Measurements from ENCODE around the gene LARGE1. TPM values are rescaled to one million over a fixed set of nuclear protein-coding genes. Genes with fewer than 3 reads are reported as not detected.

Gene LARGE1
- total and polyA plus RNA-seq, 2 of the 13 experiments (the other 11 are each of a cell fraction or from before 2014, with no cell fraction given) = 8.4 to 11.0 TPM

DNA sequence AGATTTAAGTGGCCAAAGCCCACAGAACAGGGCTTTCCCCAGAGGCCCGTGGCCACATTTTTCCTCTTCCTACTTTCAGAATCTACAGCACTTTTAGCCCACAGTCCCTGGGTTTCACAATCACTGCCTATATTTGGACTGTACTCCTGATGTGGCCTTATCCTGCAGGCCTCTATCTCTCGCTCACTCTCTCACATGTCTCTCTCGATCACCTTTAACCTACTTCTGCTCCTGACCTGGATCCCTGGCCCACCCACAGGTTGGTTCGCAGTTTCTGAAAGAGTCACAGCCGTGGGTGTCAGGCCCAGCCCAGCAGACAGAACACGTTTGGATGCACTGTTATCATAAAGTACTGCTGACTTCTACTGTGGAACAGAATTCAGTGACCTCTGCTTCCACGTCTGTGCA lies 55.5 kb downstream of the LARGE1 start (continued):
- TF ChIP-seq, protein P1, sequence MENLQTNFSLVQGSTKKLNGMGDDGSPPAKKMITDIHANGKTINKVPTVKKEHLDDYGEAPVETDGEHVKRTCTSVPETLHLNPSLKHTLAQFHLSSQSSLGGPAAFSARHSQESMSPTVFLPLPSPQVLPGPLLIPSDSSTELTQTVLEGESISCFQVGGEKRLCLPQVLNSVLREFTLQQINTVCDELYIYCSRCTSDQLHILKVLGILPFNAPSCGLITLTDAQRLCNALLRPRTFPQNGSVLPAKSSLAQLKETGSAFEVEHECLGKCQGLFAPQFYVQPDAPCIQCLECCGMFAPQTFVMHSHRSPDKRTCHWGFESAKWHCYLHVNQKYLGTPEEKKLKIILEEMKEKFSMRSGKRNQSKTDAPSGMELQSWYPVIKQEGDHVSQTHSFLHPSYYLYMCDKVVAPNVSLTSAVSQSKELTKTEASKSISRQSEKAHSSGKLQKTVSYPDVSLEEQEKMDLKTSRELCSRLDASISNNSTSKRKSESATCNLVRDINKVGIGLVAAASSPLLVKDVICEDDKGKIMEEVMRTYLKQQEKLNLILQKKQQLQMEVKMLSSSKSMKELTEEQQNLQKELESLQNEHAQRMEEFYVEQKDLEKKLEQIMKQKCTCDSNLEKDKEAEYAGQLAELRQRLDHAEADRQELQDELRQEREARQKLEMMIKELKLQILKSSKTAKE (CRISPR knock-in tag; IDR thresholded peaks at IDR 0.05; ENCODE audit: borderline replicate concordance) = no peak
- TF ChIP-seq ZBTB10 (CRISPR knock-in tag; IDR thresholded peaks at IDR 0.05; ENCODE audit: borderline replicate concordance) = no peak
- TF ChIP-seq HDAC2 (CRISPR knock-in tag; IDR thresholded peaks at IDR 0.05) = no peak
- no peak for TF ChIP-seq MAF1 (CRISPR knock-in tag; IDR thresholded peaks at IDR 0.05; ENCODE audit: borderline replicate concordance)
- TF ChIP-seq ELF1 (CRISPR knock-in tag; IDR thresholded peaks at IDR 0.05) = 0 out of 2 replicates have a peak, but pooled peaks have one; percentile 12
- TF ChIP-seq ZNF224 (CRISPR knock-in tag; IDR thresholded peaks at IDR 0.05) = no peak
- TF ChIP-seq ZNF335 (CRISPR knock-in tag; IDR thresholded peaks at IDR 0.05) = no peak
- no peak for TF ChIP-seq ZKSCAN1 (IDR thresholded peaks at IDR 0.05; ENCODE audit: low read length)
- TF ChIP-seq ZNF331 (CRISPR knock-in tag; IDR thresholded peaks at IDR 0.05) = peak; percentile 28; the same call in 1 of the 2 replicates
- TF ChIP-seq PCBP2 (optimal IDR thresholded peaks at IDR 0.05; ENCODE audit: low read depth, low read length, poor library complexity, severe bottlenecking) = no peak
- TF ChIP-seq ZNF792 (CRISPR knock-in tag; IDR thresholded peaks at IDR 0.05) = peak; percentile 92
- no peak for TF ChIP-seq GATAD1 (CRISPR knock-in tag; IDR thresholded peaks at IDR 0.05)
- TF ChIP-seq, protein P2, sequence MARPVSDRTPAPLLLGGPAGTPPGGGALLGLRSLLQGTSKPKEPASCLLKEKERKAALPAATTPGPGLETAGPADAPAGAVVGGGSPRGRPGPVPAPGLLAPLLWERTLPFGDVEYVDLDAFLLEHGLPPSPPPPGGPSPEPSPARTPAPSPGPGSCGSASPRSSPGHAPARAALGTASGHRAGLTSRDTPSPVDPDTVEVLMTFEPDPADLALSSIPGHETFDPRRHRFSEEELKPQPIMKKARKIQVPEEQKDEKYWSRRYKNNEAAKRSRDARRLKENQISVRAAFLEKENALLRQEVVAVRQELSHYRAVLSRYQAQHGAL (CRISPR knock-in tag; IDR thresholded peaks at IDR 0.05; ENCODE audit: not compliant biosample characterization) = no peak
- TF ChIP-seq ZNF317 (CRISPR knock-in tag; IDR thresholded peaks at IDR 0.05) = no peak
- no peak for TF ChIP-seq LCORL (IDR thresholded peaks at IDR 0.05)
- TF ChIP-seq LCORL (CRISPR knock-in tag; IDR thresholded peaks at IDR 0.05) = peak; percentile 50; the same call in 1 of the 2 replicates
- TF ChIP-seq RXRB (CRISPR knock-in tag; IDR thresholded peaks at IDR 0.05; ENCODE audit: borderline replicate concordance) = peak; percentile 85
- TF ChIP-seq, protein P3, sequence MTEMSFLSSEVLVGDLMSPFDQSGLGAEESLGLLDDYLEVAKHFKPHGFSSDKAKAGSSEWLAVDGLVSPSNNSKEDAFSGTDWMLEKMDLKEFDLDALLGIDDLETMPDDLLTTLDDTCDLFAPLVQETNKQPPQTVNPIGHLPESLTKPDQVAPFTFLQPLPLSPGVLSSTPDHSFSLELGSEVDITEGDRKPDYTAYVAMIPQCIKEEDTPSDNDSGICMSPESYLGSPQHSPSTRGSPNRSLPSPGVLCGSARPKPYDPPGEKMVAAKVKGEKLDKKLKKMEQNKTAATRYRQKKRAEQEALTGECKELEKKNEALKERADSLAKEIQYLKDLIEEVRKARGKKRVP (CRISPR knock-in tag; IDR thresholded peaks at IDR 0.05) = no peak
- TF ChIP-seq GTF3A (CRISPR knock-in tag; conservative IDR thresholded peaks at IDR 0.05) = no peak
- TF ChIP-seq SP140L (CRISPR knock-in tag; IDR thresholded peaks at IDR 0.05; ENCODE audit: borderline replicate concordance) = no peak
- TF ChIP-seq RXRA (CRISPR knock-in tag; IDR thresholded peaks at IDR 0.05) = peak; percentile 53; the same call in 1 of the 2 replicates
- no peak for TF ChIP-seq ZNF234 (CRISPR knock-in tag; conservative IDR thresholded peaks at IDR 0.05)
- peak; percentile 94 for TF ChIP-seq PPARG (CRISPR knock-in tag; conservative IDR thresholded peaks at IDR 0.05)
- TF ChIP-seq ZNF160 (CRISPR knock-in tag; IDR thresholded peaks at IDR 0.05) = no peak
- TF ChIP-seq ZMAT3 (CRISPR knock-in tag; conservative IDR thresholded peaks at IDR 0.05) = no peak
- TF ChIP-seq ZNF230 (CRISPR knock-in tag; IDR thresholded peaks at IDR 0.05) = no peak
- peak; percentile 30; the same call in 1 of the 2 replicates for TF ChIP-seq SAP130 (CRISPR knock-in tag; IDR thresholded peaks at IDR 0.05; ENCODE audit: low read depth)
